Fibroblast of skin of left quadriceps (primary cell): ENCODE data around the gene MS4A8.
"Not testable (repeated sequence)": the region's sequence is repeated elsewhere in the genome, so short reads cannot be mapped to it uniquely, and the experiment has no call there.

Experiments used
- DNase-seq, 2 experiments: peaks; one replicate each; pipeline ENCODE4 v3.0.0-alpha.2; 2013; ENCODE audit warnings: low read depth in 2 of 2

Gene MS4A8

GRCh38 chr11:60725592-60725991 is 26.2 kb downstream of the MS4A8 start:
- no peak for DNase-seq

GRCh38 chr11:60731586-60731985 is 32.2 kb downstream of the MS4A8 start:
- DNase-seq: no peak

- DNase-seq: no peak
Measured at GRCh38 chr11:60734279-60734678, 34.9 kb downstream of the MS4A8 start.

- DNase-seq: no peak
Measured at GRCh38 chr11:60739114-60739513, 39.7 kb downstream of the MS4A8 start.

GRCh38 chr11:60740573-60740972 is 41.2 kb downstream of the MS4A8 start:
- no peak for DNase-seq

GRCh38 chr11:60741421-60741820 is 42.0 kb downstream of the MS4A8 start:
- no peak for DNase-seq

- no peak for DNase-seq
Measured at GRCh38 chr11:60743058-60743457, 43.6 kb downstream of the MS4A8 start.

GRCh38 chr11:60744114-60744513 is 44.7 kb downstream of the MS4A8 start:
- no peak for DNase-seq

- DNase-seq: no peak
Measured at GRCh38 chr11:60747359-60747873, 48.0 kb downstream of the MS4A8 start.

GRCh38 chr11:60748225-60748624 is 48.8 kb downstream of the MS4A8 start:
- no peak for DNase-seq

- DNase-seq: no peak
Measured at GRCh38 chr11:60748821-60749220, 49.4 kb downstream of the MS4A8 start.

GRCh38 chr11:60750911-60751310 is 51.5 kb downstream of the MS4A8 start:
- DNase-seq: no peak

GRCh38 chr11:60753309-60753708 is 53.9 kb downstream of the MS4A8 start:
- no peak for DNase-seq

GRCh38 chr11:60754887-60755286 is 55.5 kb downstream of the MS4A8 start:
- DNase-seq: no peak

GRCh38 chr11:60756307-60757032 is 57.1 kb downstream of the MS4A8 start, which contains the start of gene MS4A15:
TSS of gene MS4A15 (plus strand) at chr11:60756867. CDS start at chr11:60763734, 6,867 bp downstream.
- DNase-seq: no peak

- no peak for DNase-seq
Measured at GRCh38 chr11:60757231-60757800, 57.9 kb downstream of the MS4A8 start.

- not testable (repeated sequence) for DNase-seq
Measured at GRCh38 chr11:60758671-60759070, 59.3 kb downstream of the MS4A8 start.

GRCh38 chr11:60759438-60760225 is 60.2 kb downstream of the MS4A8 start:
- not testable (repeated sequence) for DNase-seq

GRCh38 chr11:60761436-60762190 is 62.2 kb downstream of the MS4A8 start:
- DNase-seq: no peak

- DNase-seq: no peak
Measured at GRCh38 chr11:60762851-60763691, 63.7 kb downstream of the MS4A8 start.
